Measurements from ENCODE around the gene ZNF467.

DNA sequence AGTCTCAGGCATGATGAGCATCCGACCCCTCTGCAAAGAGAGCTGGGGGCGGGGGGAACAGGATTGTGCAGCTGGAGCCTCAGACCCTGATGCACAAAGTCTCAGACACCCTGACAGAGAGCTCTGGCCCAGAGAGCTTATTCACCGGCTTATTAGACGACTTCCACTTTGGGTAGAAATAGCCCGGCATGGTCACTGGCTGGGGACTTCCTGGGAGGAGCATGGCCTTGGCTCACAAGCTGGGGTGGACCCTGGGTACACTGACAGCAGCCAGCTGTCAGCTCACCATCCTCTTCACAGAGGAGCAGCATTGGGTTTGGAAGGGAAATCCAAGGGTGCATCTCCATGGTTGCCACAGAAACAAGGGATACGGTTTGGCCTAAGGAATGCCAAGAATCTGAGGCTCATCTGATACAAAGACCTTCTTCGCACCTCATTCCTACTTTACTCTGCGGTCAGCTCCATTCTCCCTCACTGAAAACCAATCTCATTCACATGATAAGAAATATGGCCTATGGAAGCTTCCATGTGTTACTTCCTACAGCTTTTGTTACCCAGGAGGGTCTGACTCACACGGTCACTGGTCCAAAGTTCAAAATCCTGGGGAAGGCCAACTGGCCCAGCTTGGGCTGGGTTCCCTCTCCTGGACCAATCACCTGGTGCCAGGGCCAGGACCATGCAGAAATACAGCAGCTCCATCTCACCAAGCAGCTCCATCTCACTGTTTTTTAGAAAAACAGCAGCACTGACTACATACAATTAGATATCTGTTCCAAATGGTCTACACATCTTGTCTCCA lies 25.1 kb downstream of the ZNF467 start:
- TF ChIP-seq POLR2AphosphoS5 (IDR thresholded peaks at IDR 0.05; ENCODE audit: low read depth) (no peak), EZH2 (IDR thresholded peaks at IDR 0.05; ENCODE audit: low read depth, unreplicated experiment) (no peak), CREB1 (CRISPR knock-in tag; IDR thresholded peaks at IDR 0.05; ENCODE audit: low read depth) (no peak), EZH2phosphoT487 (IDR thresholded peaks at IDR 0.05; ENCODE audit: unreplicated experiment) (no peak), ZNF114 (CRISPR knock-in tag; IDR thresholded peaks at IDR 0.05) (no peak)
- TF ChIP-seq, protein P1, sequence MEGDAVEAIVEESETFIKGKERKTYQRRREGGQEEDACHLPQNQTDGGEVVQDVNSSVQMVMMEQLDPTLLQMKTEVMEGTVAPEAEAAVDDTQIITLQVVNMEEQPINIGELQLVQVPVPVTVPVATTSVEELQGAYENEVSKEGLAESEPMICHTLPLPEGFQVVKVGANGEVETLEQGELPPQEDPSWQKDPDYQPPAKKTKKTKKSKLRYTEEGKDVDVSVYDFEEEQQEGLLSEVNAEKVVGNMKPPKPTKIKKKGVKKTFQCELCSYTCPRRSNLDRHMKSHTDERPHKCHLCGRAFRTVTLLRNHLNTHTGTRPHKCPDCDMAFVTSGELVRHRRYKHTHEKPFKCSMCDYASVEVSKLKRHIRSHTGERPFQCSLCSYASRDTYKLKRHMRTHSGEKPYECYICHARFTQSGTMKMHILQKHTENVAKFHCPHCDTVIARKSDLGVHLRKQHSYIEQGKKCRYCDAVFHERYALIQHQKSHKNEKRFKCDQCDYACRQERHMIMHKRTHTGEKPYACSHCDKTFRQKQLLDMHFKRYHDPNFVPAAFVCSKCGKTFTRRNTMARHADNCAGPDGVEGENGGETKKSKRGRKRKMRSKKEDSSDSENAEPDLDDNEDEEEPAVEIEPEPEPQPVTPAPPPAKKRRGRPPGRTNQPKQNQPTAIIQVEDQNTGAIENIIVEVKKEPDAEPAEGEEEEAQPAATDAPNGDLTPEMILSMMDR (conservative IDR thresholded peaks at IDR 0.05; ENCODE audit: low read depth in 2 of 2): no peak
- TF ChIP-seq, protein P2, sequence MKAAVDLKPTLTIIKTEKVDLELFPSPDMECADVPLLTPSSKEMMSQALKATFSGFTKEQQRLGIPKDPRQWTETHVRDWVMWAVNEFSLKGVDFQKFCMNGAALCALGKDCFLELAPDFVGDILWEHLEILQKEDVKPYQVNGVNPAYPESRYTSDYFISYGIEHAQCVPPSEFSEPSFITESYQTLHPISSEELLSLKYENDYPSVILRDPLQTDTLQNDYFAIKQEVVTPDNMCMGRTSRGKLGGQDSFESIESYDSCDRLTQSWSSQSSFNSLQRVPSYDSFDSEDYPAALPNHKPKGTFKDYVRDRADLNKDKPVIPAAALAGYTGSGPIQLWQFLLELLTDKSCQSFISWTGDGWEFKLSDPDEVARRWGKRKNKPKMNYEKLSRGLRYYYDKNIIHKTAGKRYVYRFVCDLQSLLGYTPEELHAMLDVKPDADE (IDR thresholded peaks at IDR 0.05): no peak
- TF ChIP-seq, protein P3, sequence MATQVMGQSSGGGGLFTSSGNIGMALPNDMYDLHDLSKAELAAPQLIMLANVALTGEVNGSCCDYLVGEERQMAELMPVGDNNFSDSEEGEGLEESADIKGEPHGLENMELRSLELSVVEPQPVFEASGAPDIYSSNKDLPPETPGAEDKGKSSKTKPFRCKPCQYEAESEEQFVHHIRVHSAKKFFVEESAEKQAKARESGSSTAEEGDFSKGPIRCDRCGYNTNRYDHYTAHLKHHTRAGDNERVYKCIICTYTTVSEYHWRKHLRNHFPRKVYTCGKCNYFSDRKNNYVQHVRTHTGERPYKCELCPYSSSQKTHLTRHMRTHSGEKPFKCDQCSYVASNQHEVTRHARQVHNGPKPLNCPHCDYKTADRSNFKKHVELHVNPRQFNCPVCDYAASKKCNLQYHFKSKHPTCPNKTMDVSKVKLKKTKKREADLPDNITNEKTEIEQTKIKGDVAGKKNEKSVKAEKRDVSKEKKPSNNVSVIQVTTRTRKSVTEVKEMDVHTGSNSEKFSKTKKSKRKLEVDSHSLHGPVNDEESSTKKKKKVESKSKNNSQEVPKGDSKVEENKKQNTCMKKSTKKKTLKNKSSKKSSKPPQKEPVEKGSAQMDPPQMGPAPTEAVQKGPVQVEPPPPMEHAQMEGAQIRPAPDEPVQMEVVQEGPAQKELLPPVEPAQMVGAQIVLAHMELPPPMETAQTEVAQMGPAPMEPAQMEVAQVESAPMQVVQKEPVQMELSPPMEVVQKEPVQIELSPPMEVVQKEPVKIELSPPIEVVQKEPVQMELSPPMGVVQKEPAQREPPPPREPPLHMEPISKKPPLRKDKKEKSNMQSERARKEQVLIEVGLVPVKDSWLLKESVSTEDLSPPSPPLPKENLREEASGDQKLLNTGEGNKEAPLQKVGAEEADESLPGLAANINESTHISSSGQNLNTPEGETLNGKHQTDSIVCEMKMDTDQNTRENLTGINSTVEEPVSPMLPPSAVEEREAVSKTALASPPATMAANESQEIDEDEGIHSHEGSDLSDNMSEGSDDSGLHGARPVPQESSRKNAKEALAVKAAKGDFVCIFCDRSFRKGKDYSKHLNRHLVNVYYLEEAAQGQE (IDR thresholded peaks at IDR 0.05; ENCODE audit: unreplicated experiment): no peak
